TTC549 (cell line): ENCODE results near the gene B3GAT2.
"Not testable (repeated sequence)": the region's sequence is repeated elsewhere in the genome, so short reads cannot be mapped to it uniquely, and the experiment has no call there.

Experiments used
- FAIRE-seq: peaks from 2 replicates; lab custom pipeline; 2012; peaks lifted over from hg19 to GRCh38; lab: Jason Lieb, UNC

Gene B3GAT2, protein sequence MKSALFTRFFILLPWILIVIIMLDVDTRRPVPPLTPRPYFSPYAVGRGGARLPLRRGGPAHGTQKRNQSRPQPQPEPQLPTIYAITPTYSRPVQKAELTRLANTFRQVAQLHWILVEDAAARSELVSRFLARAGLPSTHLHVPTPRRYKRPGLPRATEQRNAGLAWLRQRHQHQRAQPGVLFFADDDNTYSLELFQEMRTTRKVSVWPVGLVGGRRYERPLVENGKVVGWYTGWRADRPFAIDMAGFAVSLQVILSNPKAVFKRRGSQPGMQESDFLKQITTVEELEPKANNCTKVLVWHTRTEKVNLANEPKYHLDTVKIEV

GRCh38 chr6:70956451-70957283 lies at the start of gene B3GAT2:
TSS of gene B3GAT2 (minus strand) at chr6:70957060. CDS start at chr6:70956429, 631 bp downstream.
- no peak for FAIRE-seq

DNA sequence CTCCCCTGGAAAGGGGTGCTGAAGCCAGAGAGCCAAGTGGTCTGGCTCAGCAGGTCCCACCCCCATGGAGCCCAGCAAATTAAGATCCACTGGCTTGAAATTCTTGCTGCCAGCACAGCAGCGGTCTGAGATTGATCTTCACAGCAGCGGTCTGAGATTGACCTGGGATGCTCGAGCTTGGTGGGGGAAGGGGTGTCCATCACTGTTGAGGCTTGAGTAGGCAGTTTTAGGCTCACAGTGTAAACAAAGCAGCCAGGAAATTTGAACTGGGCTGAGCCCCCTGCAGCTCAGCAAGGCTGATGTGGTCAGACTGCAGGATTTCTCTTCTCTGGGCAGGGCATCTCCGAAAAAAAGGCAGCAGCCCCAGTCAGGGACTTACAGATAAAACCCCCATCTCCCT lies 41.3 kb upstream of the B3GAT2 start:
- no peak for FAIRE-seq

GRCh38 chr6:70997379-70997778 lies 40.5 kb upstream of the B3GAT2 start:
- no peak for FAIRE-seq

- no peak for FAIRE-seq
Observed at GRCh38 chr6:70996106-70996505, 39.2 kb upstream of the B3GAT2 start.

DNA sequence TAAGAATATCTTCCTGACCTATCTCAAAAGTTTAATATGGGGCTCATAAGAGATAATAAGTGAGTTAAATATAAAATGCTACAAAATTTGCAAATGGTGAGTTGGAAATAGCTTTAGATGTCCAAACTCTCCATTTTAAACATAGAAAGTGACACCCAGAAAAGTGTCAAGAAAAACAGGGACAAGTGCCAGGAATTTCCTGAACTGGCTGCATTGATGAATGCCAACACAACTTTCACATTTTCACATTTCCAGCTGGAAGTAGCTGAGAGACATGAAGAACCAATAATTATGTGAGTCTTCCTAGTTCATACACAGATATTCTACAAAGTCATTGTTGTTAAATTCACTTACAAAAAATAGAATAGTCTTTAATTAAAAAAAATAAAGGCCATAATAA lies 38.6 kb upstream of the B3GAT2 start:
- FAIRE-seq = no peak

DNA sequence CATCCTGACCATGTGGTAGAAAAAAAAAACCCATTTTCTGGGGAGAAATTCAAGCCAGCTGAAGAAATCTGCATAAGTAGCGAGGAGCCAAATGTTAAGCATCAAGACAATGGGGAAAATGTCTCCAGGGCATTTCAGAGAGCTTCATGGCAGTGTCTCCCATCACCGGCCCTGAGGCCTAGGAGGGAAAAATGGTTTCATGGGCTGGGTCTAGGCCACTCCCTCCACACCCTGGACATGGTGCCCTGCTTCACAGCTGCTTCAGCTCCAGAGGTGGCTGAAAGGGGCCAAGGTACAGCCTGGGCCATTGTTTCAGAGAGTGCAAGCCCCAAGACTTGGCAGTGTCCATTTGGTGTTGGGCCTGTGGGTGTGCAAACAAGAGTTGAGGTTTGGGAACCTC lies 34.4 kb upstream of the B3GAT2 start:
- no peak for FAIRE-seq

DNA sequence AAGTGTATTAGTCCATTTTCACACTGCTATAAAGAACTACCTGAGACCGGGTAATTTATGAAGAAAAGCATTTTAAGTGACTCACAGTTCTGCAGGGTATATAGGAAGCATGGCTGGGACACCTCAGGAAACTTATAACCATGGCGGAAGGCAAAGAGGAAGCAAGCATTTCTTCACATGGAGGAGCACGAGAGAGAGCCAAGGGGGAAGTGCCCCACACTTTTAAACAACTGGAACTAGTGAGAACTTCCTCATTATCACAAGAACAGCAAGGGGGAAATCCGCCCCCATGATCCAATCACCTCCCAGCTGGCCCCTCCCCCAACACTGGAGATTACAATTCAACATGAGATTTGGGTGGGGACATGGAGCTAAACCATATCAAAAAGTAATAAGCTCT lies 28.3 kb upstream of the B3GAT2 start:
- no peak for FAIRE-seq

- FAIRE-seq = no peak
Observed at GRCh38 chr6:70982747-70983146, 25.9 kb upstream of the B3GAT2 start.

DNA sequence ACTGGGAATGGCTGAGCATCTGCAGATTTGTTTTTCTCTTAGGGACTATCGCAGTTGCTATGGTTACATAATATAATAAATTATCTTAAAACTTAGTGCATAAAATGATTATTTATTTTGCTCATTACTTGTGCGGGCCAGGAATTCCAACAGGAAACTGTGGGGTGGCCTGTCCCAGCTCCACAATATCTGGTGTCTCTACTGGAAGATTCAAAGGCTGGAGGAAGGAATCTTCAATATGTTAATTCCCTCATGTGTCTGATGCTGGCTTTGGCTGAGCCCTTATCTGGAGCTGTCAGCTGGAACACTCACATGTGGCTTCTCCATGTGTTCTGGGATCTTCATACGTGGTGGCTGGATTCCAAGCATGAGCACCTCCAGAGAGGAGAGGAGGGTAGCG lies 23.9 kb upstream of the B3GAT2 start:
- FAIRE-seq = no peak

DNA sequence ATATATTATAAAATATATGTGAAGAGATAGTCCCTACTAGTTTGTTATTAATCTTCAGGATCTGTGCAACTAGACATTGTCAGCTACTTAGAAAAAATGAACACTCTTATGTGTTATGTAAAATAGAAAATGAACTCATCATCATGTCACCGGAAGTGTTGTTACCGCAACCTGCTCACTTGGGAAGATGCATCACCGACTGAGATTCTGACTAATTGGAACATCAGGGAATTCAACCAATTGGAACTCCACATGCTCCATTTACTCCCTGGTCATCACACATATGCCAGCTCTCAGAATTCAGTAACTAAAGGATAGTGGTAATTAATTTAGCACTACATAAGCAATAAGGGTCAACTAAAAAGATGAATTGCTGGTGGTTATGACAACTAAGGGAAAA lies 16.7 kb upstream of the B3GAT2 start:
- no peak for FAIRE-seq

- FAIRE-seq = no peak
Observed at GRCh38 chr6:70967049-70967448, 10.2 kb upstream of the B3GAT2 start.

- no peak for FAIRE-seq
Observed at GRCh38 chr6:70957284-70957617, 391 bp upstream of the B3GAT2 start.

DNA sequence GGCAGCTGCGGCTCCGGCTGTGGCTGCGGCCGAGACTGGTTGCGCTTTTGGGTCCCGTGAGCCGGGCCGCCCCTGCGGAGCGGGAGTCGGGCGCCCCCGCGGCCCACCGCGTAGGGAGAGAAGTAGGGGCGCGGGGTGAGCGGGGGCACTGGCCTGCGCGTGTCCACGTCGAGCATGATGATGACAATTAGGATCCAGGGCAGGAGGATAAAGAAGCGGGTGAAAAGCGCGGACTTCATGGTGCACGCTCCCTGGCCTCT lies 739 bp downstream of the B3GAT2 start:
- no peak for FAIRE-seq

DNA sequence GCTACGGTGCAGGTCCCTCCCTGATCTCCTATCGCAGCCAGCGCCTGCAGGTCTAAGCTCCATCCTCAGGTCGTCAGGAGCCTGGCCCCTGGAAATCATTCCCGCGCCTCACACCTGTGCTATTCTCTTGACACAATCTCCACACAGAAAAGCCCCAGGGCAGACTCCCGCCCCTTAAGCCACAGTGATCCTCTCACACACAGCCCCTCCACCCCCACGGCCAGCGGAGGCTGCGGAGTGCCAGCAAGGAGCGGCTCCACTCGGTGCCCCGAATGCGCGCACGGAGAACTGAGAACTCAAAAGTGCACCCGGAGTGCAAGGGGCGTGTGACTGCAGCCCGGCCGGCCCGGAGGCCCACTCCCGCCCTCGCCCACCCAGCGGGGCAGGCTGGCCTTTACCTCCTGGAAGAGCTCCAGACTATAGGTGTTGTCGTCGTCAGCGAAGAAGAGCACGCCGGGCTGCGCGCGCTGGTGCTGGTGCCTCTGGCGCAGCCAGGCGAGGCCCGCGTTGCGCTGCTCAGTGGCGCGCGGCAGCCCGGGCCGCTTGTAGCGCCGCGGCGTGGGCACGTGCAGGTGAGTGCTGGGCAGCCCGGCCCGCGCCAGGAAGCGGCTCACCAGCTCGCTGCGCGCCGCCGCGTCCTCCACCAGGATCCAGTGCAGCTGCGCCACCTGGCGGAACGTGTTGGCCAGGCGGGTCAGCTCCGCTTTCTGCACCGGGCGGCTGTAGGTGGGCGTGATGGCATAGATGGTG lies 1.2 kb downstream of the B3GAT2 start:
- no peak for FAIRE-seq

- FAIRE-seq = no peak
Observed at GRCh38 chr6:70954750-70955149, 2.1 kb downstream of the B3GAT2 start.

GRCh38 chr6:70954176-70954575 lies 2.7 kb downstream of the B3GAT2 start:
- FAIRE-seq = no peak

GRCh38 chr6:70952608-70953165 lies 4.2 kb downstream of the B3GAT2 start:
- no peak for FAIRE-seq

DNA sequence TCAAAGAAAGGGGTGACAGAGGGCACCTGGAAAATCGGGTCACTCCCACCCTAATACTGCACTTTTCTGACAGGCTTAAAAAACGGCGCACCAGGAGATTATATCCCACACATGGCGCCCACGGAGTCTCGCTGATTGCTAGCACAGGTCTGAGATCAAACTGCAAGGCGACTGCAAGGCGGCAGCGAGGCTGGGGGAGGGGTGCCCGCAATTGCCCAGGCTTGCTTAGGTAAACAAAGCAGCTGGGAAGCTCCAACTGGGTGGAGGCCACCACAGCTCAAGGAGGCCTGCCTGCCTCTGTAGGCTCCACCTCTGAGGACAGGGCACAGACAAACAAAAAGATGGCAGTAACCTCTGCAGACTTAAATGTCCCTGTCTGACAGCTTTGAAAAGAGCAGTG lies 12.5 kb downstream of the B3GAT2 start:
- not testable (repeated sequence) for FAIRE-seq

GRCh38 chr6:70933853-70934252 lies 23.0 kb downstream of the B3GAT2 start:
- FAIRE-seq = no peak

- no peak for FAIRE-seq
Observed at GRCh38 chr6:70905742-70906141, 51.1 kb downstream of the B3GAT2 start.

- FAIRE-seq = no peak
Observed at GRCh38 chr6:70903665-70904452, 53.0 kb downstream of the B3GAT2 start.

- no peak for FAIRE-seq
Observed at GRCh38 chr6:70901324-70901723, 55.5 kb downstream of the B3GAT2 start.
